PC-9 (cell line): ENCODE measurements around the gene UBA1. TPM values are rescaled to one million over a fixed set of nuclear protein-coding genes. Genes with fewer than 3 reads are reported as not detected.

Source experiments
- Bru-seq: library from RNA; stranded (reverse); fragments of 400-500 nt; gene quantifications from one replicate; lab custom pipeline; 2021; lab: Mats Ljungman, UMichigan
- BruChase-seq, 2 experiments: library from RNA; stranded (reverse); fragments of 400-500 nt; gene quantifications; one replicate each; lab custom pipeline; 2021; lab: Mats Ljungman, UMichigan
- BruUV-seq: library from RNA; stranded (reverse); fragments of 400-500 nt; replicated peaks from 2 replicates; lab custom pipeline; 2021; lab: Mats Ljungman, UMichigan
- CTCF ChIA-PET: fragments of 300-600 bp; sonication (Branson Sonifier 250); formaldehyde crosslinking; loops from one replicate; lab custom pipeline; 2022; ENCODE audit warnings: antibody characterized with exemption; lab: Charles Lee
- POLR2A ChIA-PET: fragments of 300-600 bp; sonication (Branson Sonifier 250); formaldehyde crosslinking; loops from one replicate; lab custom pipeline; 2022; ENCODE audit warnings: antibody characterized with exemption; ENCODE audit not compliant: unreplicated experiment; lab: Charles Lee
- DNase-seq, 2 experiments: peaks; one replicate each; pipeline versions ENCODE4 v3.0.0 to v3.0.0-alpha.2; 2015 to 2022; ENCODE audit warnings: mixed read lengths in 1 of 2
- H2AFZ ChIP-seq: fragments of 200-600 bp; sonication (generic); 2 replicates; pipeline ENCODE4 v1.8.1; 2017; ENCODE audit warnings: antibody characterized with exemption
- H3F3A ChIP-seq: fragments of 200-600 bp; sonication (generic); 2 replicates; pipeline ENCODE4 v1.8.1; 2017; ENCODE audit warnings: antibody characterized with exemption, mild to moderate bottlenecking, low read depth; ENCODE audit not compliant: insufficient read depth
- H3K27ac ChIP-seq: fragments of 200-600 bp; sonication (generic); 2 replicates; pipeline ENCODE4 v1.6.1; 2016; ENCODE audit warnings: mixed run types
- H3K27me3 ChIP-seq: fragments of 200-600 bp; sonication (generic); 2 replicates; pipeline ENCODE4 v1.6.1; 2016; ENCODE audit warnings: low read depth, mixed run types; ENCODE audit not compliant: insufficient read depth
- H3K36me3 ChIP-seq: fragments of 200-600 bp; sonication (generic); 2 replicates; pipeline ENCODE4 v1.6.1; 2016; ENCODE audit warnings: low read depth, mixed run types
- H3K4me1 ChIP-seq: fragments of 200-600 bp; sonication (generic); replicated peaks from 2 replicates; pipeline ENCODE4 v1.6.1; 2016; ENCODE audit warnings: mixed run types; ENCODE audit not compliant: insufficient read depth
- H3K4me2 ChIP-seq: fragments of 200-600 bp; sonication (generic); 2 replicates; pipeline ENCODE4 v1.6.1; 2017; ENCODE audit warnings: mixed run types
- H3K4me3 ChIP-seq: fragments of 200-600 bp; sonication (generic); 2 replicates; pipeline ENCODE4 v1.6.1; 2016; ENCODE audit warnings: mixed run types
- H3K79me2 ChIP-seq: fragments of 200-600 bp; sonication (generic); 2 replicates; pipeline ENCODE4 v1.6.1; 2017; ENCODE audit warnings: low read depth, mixed run types
- H3K9me2 ChIP-seq: fragments of 200-600 bp; sonication (generic); 2 replicates; pipeline ENCODE4 v1.8.1; 2017; ENCODE audit warnings: mild to moderate bottlenecking; ENCODE audit not compliant: insufficient read depth
- H3K9me3 ChIP-seq: fragments of 200-600 bp; sonication (generic); 2 replicates; pipeline ENCODE4 v1.8.1; 2016; ENCODE audit warnings: low read depth; ENCODE audit not compliant: insufficient read depth
- H4K20me1 ChIP-seq: fragments of 200-600 bp; sonication (generic); 2 replicates; pipeline ENCODE4 v1.8.1; 2017; ENCODE audit not compliant: insufficient read depth
- CTCF ChIP-seq: fragments of 200-600 bp; sonication (generic); conservative IDR thresholded peaks from 2 replicates; pipeline ENCODE4 v1.6.1; 2017; ENCODE audit warnings: mixed run types, antibody characterized with exemption, mild to moderate bottlenecking, moderate library complexity
- EZH2 ChIP-seq: fragments of 200-600 bp; sonication (generic); IDR thresholded peaks from 2 replicates; pipeline ENCODE4 v1.8.0; 2017; ENCODE audit warnings: antibody characterized with exemption, low read depth
- intact Hi-C: fragments of 100-400 bp; cut with micrococcal nuclease; formaldehyde crosslinking; loops from one replicate; pipeline ENCODE4 v1.10.0; 2022; ENCODE audit not compliant: unreplicated experiment
- long read RNA-seq: library from polyadenylated mRNA; stranded (forward); transcript quantifications from one replicate; pipeline ENCODE4 v2.0.0, GENCODE V29; 2022
- total RNA-seq: library from RNA; stranded (reverse); gene quantifications from 2 replicates; pipeline ENCODE4 v1.2.3, GENCODE V29; 2021

The UBA1 gene
- total RNA-seq (121 and 126 TPM in 2 replicates), Bru-seq, nascent RNA (percentile 73 among the genes with signal in this experiment), BruChase-seq, experiment 1, labeled RNA remaining after a 2-hour chase (percentile 87 among the genes with signal in this experiment), BruChase-seq, experiment 2, labeled RNA remaining after a 6-hour chase (percentile 91 among the genes with signal in this experiment)
- long read RNA-seq, transcript UBA1-201 (26 exons, 3,559 nt) = major isoform, 37 of 141 reads
- long read RNA-seq, transcript UBA1-203 (26 exons, 3,466 nt) = minor isoform, 7 of 141 reads
- long read RNA-seq, partial matches to known transcripts = 89 of 141 reads
- long read RNA-seq, other reads (novel, unspliced or antisense) = 4 of 141 reads

GRCh38 chrX:47193475-47194193 is at the start of gene UBA1:
Gene UBA1, plus strand, starts transcription at chrX:47193829. Its CDS starts 4,974 bp downstream, at chrX:47198803.
- Histone ChIP-seq H3K4me3 (peak within 1 kb of the TSS; percentile 61), H3K27me3 (no peaks in the 10 kb centered on the region), H3K9me2 (no peaks in the 10 kb centered on the region), H3F3A (no peaks in the 10 kb centered on the region), H3K79me2 (peaks cover 33% of the 10 kb centered on the region), H3K36me3 (no peaks in the 10 kb centered on the region), H2AFZ (peak within 1 kb of the TSS; percentile 33; the same call in 1 of the 2 replicates), H3K4me1 (no peaks in the 10 kb centered on the region), H4K20me1 (no peaks in the 10 kb centered on the region), H3K4me2 (peak within 1 kb of the TSS; percentile 72), H3K9me3 (no peaks in the 10 kb centered on the region), H3K27ac (peak within 1 kb of the TSS; percentile 75)
- DNase-seq = peak; percentile 78 to 81
- CTCF ChIA-PET = no interaction called here
- peak; percentile 66 for TF ChIP-seq CTCF
- no peak for TF ChIP-seq EZH2
- POLR2A ChIA-PET = no interaction called here
- intact Hi-C loops = loop anchor here (1.0 to 10.0 kb wide), 4 partner anchors 169 to 461 kb away; partner anchors contain the start of genes ELK1 and UXT
- no TSS peak for BruUV-seq

GRCh38 chrX:47143894-47144625 is 49.6 kb upstream of the UBA1 start:
- Histone ChIP-seq H3K4me3 (peak overlapping the region; percentile 57), H3F3A (no peaks in the 10 kb centered on the region), H3K4me2 (peak overlapping the region; percentile 65), H3K27me3 (no peaks in the 10 kb centered on the region), H3K9me2 (no peaks in the 10 kb centered on the region), H3K36me3 (no peaks in the 10 kb centered on the region), H3K4me1 (no peaks in the 10 kb centered on the region), H2AFZ (peak overlapping the region; percentile 39; the same call in 1 of the 2 replicates), H3K9me3 (no peaks in the 10 kb centered on the region), H3K27ac (peak overlapping the region; percentile 81; the same call in 1 of the 2 replicates), H4K20me1 (peaks cover 5% of the 10 kb centered on the region; the same call in 1 of the 2 replicates), H3K79me2 (peaks cover 39% of the 10 kb centered on the region)
- TSS peak; percentile 67 for BruUV-seq
- DNase-seq = no peak
- intact Hi-C loops = no loop called here
- CTCF ChIA-PET = interaction anchor here (1.0 kb wide), 1 partner anchor 10 kb away, joined by 3 read pairs; no protein-coding TSS in a partner anchor
- POLR2A ChIA-PET = no interaction called here
- TF ChIP-seq CTCF (no peak), EZH2 (no peak)
